HL-60 (cell line): ENCODE data around the gene CFAP65.

Experiments used
- CTCF ChIP-seq: IDR thresholded peaks from one replicate; pipeline ENCODE4 v1.5.1; 2011; ENCODE audit warnings: low read length, control low read depth, inconsistent platforms; ENCODE audit not compliant: insufficient read depth
- GABPA ChIP-seq: IDR thresholded peaks from 2 replicates; pipeline ENCODE4 v1.6.1; 2012; ENCODE audit warnings: low read depth
- POLR2AphosphoS5 ChIP-seq: IDR thresholded peaks from 2 replicates; pipeline ENCODE4 v1.6.1; 2012; ENCODE audit warnings: low read depth
- REST ChIP-seq: IDR thresholded peaks from 2 replicates; pipeline ENCODE4 v1.6.1; 2012; ENCODE audit warnings: low read depth; ENCODE audit not compliant: insufficient replicate concordance
- SPI1 ChIP-seq: IDR thresholded peaks from 2 replicates; pipeline ENCODE4 v1.6.1; 2012; ENCODE audit warnings: low read depth, mild to moderate bottlenecking, borderline replicate concordance

GRCh38 chr2:219025637-219026585 lies 15.4 kb downstream of the CFAP65 start:
- TF ChIP-seq CTCF (no peak), GABPA (no peak), POLR2AphosphoS5 (no peak), REST (no peak), SPI1 (no peak)
